Adrenal gland (tissue), 12 donors: ENCODE measurements around the gene NAT8L. TPM values are rescaled to one million over a fixed set of nuclear protein-coding genes. Genes with fewer than 3 reads are reported as not detected.

Experiments
- DNase-seq, 7 donors: peaks; one replicate each; pipeline ENCODE4 v3.0.0-alpha.2; 2019 to 2020
- H3K27ac ChIP-seq, 5 donors: fragments of 200-600 bp; sonication (generic) in 4 of 5; 1 replicate in 3 of 5; 2 replicates in 2 of 5; pipeline versions ENCODE4 v1.5.1 to v1.8.0; 2016 to 2020; ENCODE audit warnings: mild to moderate bottlenecking in 1 of 5
- H3K27me3 ChIP-seq: fragments of 200-600 bp; 2 replicates; pipeline ENCODE4 v1.8.0; 2021
- H3K36me3 ChIP-seq, 2 donors: fragments of 200-600 bp; replicated peaks in 1 of 2; 1 replicate in 1 of 2; 2 replicates in 1 of 2; pipeline versions ENCODE4 v1.5.1 to v1.8.0; 2018 to 2022
- H3K4me1 ChIP-seq, 2 donors: fragments of 200-600 bp; replicated peaks in 1 of 2; 1 replicate in 1 of 2; 2 replicates in 1 of 2; pipeline versions ENCODE4 v1.5.1 to v1.8.0; 2018 to 2021
- H3K4me3 ChIP-seq, 4 donors: fragments of 200-600 bp; sonication (generic) in 3 of 4; one replicate each; pipeline ENCODE4 v1.5.1; 2016 to 2018
- H3K9me3 ChIP-seq, 3 donors: fragments of 200-600 bp; sonication (generic) in 1 of 3; replicated peaks in 1 of 3; 1 replicate in 2 of 3; 2 replicates in 1 of 3; pipeline versions ENCODE4 v1.5.1 to v1.8.0; 2016 to 2021
- POLR2A ChIP-seq, 2 donors: fragments of 450-650 bp; IDR thresholded peaks; one replicate each; pipeline ENCODE4 v1.6.1; 2017; ENCODE audit warnings: antibody characterized with exemption in 2 of 2, mild to moderate bottlenecking in 2 of 2, moderate library complexity in 1 of 2
- whole genome bisulfite sequencing, 4 donors: extraction: QIAGEN DNeasy Blood & Tissue Kit in 2 of 4; methylation state at CpG; one replicate each; pipeline versions ENCODE4 v1.1.5 to v1.1.7; 2013 to 2017; 5-methylcytosine and 5-hydroxymethylcytosine counted together
- intact Hi-C, 2 donors: fragments of 100-400 bp; cut with DNase I; formaldehyde crosslinking; loops; one replicate each; pipeline versions ENCODE4 v1.14.1 to v1.15.0; 2022 to 2023
- polyA plus RNA-seq, 3 donors: library from polyadenylated mRNA; stranded (reverse); fragments of 200-250 nt in 2 of 3; fragments of 350-450 nt in 1 of 3; fragmentation: Illumina TruSeq in 1 of 3; extraction: RNeasy Lipid Tissue Mini Kit (QIAGEN cat#74804) in 1 of 3; gene quantifications; one replicate each; pipeline ENCODE4 v1.2.3, GENCODE V29; 2013 to 2014
- total RNA-seq, 9 donors: library from RNA; depleted of rRNA in 4 of 9; stranded (reverse); fragments of >200 nt in 4 of 9; fragments of 120-200 nt in 1 of 9; fragmentation: NEBNext Ultra II Directional in 1 of 9; extraction: Animal tissue kit (Norgen Biotek cat#: 25700) in 1 of 9; gene quantifications; one replicate each; pipeline versions ENCODE4 v1.1.0 to v1.2.4, GENCODE V29; 2013 to 2023
- TF ChIP-seq, protein P1 (sequence below), 6 experiments: fragments of 450-650 bp in 4 of 6; fragments of 200-600 bp in 2 of 6; sonication (generic) in 1 of 6; IDR thresholded peaks; 1 replicate in 5 of 6; 2 replicates in 1 of 6; pipeline versions ENCODE4 v1.5.1 to v1.8.0; 2016 to 2021; ENCODE audit warnings: antibody characterized with exemption in 6 of 6, mild to moderate bottlenecking in 2 of 6, moderate library complexity in 1 of 6
- donor health status: healthy with polysubstance abuse.
- donor health status: Bipolar disorder and iron deficiency.
- donor health status: DM: yes; HTN: yes; CAD: no.
- donor health status: DM: no; HTN: no; CAD: no.
- donor health status: DM: no; HTN: no; CAD: no.
- donor health status: DM: yes; HTN: yes; CAD: no.

The NAT8L gene
- total and polyA plus RNA-seq, 12 donors = 0.18 to 1.6 (median 0.49) TPM

DNA sequence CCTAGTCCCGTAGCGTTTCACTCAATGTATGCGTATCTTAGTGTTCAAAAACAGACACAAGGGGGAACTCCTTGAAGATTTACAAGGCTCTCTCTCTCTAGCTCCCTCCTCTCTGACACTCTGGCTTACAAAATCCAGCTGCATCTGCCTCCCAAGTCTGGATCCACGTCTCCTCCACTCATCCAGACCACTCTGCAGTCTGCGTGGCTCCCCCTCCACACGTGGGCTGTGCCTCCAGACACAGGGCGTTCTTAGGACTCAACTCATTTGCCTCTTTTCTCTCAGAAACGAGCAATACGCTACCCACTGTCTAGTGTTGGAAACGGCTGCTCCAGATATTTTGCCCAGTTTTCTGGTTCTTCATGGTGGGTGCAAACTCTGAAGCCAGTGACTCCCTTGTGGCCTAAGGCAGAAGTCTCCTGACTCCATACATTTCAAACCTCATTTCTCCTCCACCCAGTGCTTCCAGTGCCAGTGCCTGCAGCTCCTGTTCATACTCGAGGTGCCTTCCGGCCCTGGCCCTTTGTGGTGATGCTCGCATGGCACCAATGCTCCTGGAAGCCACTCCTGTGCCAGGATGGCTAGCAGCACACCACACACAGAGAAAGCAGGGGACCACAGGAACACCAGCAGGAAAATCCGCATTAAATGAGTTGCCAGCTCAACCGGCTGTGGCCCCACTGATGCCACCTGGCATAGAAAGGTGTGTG, 24.1 kb downstream of the NAT8L start:
- TF ChIP-seq, protein P1, sequence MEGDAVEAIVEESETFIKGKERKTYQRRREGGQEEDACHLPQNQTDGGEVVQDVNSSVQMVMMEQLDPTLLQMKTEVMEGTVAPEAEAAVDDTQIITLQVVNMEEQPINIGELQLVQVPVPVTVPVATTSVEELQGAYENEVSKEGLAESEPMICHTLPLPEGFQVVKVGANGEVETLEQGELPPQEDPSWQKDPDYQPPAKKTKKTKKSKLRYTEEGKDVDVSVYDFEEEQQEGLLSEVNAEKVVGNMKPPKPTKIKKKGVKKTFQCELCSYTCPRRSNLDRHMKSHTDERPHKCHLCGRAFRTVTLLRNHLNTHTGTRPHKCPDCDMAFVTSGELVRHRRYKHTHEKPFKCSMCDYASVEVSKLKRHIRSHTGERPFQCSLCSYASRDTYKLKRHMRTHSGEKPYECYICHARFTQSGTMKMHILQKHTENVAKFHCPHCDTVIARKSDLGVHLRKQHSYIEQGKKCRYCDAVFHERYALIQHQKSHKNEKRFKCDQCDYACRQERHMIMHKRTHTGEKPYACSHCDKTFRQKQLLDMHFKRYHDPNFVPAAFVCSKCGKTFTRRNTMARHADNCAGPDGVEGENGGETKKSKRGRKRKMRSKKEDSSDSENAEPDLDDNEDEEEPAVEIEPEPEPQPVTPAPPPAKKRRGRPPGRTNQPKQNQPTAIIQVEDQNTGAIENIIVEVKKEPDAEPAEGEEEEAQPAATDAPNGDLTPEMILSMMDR (IDR thresholded peaks at IDR 0.05) = no peak
- TF ChIP-seq POLR2A (IDR thresholded peaks at IDR 0.05) = no peak
- 89 to 90% (median 90%) methylated on average over 15 of the region's 15 CpGs for WGBS, 4 donors
- Histone ChIP-seq H3K9me3 (no peaks in the 10 kb centered on the region), H3K4me3 (no peak overlapping the region), H3K4me1 (no peaks in the 10 kb centered on the region), H3K36me3 (no peaks in the 10 kb centered on the region), H3K27me3 (no peaks in the 10 kb centered on the region), H3K27ac (no peak overlapping the region)
- intact Hi-C loops = no loop called here
- DNase-seq = peak in 1 of 7 donors; percentile 27

DNA sequence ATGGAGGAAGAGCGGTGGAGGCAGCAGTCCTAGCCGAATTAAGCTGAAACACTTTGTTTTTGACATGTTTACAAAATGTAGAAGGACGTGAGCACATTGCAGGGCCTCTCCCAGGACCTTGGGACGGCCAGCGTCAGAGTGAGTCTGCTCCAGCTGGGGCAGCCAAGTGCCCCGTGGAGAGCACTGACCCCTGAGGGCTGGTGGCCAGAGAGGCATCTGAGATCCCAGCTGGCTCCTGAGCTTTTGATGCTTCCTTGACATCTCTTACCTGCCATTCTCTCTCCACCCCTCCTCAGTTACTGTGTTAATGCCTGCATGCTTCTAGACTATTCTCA, 24.7 kb downstream of the NAT8L start:
- H3K36me3 ChIP-seq = no peaks in the 10 kb centered on the region
- WGBS, 4 donors = 55 to 73% (median 69%) methylated on average over 5 to 6 of the region's 6 CpGs
- no peaks in the 10 kb centered on the region for H3K9me3 ChIP-seq
- no peak overlapping the region for H3K4me3 ChIP-seq
- H3K27me3 ChIP-seq = no peaks in the 10 kb centered on the region
- no peaks in the 10 kb centered on the region for H3K4me1 ChIP-seq
- no peak overlapping the region for H3K27ac ChIP-seq
- DNase-seq = peak in 3 of 7 donors; percentile 45 to 64 (median 51)
- no peak for TF ChIP-seq POLR2A (IDR thresholded peaks at IDR 0.05)
- TF ChIP-seq, protein P1 (IDR thresholded peaks at IDR 0.05) = no peak
- intact Hi-C loops = no loop called here

DNA sequence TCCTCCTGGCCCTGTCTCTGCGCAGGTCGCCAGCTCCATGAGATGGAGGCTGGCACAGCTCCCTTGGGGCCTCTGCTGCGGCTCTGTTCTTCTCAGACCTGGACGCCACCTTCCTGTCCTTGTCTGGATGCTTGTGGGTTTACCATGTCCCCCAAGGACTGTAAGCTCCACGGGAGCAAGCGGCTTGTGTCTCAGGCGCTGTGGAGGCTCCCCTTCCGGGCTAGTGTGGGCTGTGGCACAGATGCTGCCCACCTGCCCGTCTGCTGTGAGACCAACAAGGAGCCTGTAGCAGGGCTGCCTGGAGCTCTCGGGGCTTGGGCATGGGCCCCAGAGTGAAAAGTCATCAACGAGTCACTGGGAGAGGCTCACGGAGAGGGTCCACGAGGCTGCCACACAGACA, 25.2 kb downstream of the NAT8L start:
- intact Hi-C loops = no loop called here
- Histone ChIP-seq H3K36me3 (no peaks in the 10 kb centered on the region), H3K4me1 (no peaks in the 10 kb centered on the region), H3K27ac (no peak overlapping the region), H3K4me3 (no peak overlapping the region), H3K9me3 (no peaks in the 10 kb centered on the region), H3K27me3 (no peaks in the 10 kb centered on the region)
- 91 to 100% (median 95%) methylated on average over 2 to 13 of the region's 13 CpGs for WGBS, 4 donors
- DNase-seq = peak in 1 of 7 donors; percentile 10
- no peak for TF ChIP-seq POLR2A (IDR thresholded peaks at IDR 0.05)
- TF ChIP-seq, protein P1 (IDR thresholded peaks at IDR 0.05) = no peak

DNA sequence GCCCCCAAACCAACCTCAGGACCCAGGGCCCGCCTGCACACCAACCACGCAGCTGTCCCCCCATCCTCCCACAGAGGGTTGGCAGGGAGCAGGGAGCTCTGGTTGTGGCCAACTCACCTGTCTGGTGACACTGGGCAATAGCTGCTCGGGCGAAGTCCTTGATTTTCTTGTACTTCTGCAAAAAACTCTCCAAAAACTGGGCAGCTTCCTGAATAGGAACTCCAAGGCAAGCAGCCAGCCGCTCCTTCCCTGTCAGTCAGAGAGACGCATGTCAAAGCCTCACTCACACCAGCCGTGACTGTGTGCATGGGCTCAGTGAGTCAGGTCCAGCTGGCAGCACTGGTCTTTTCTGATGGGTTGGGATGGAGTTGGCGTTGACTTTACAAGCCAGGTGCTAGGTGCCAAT, 26.4 kb downstream of the NAT8L start:
- Histone ChIP-seq H3K9me3 (no peaks in the 10 kb centered on the region), H3K27me3 (no peaks in the 10 kb centered on the region), H3K4me3 (no peak overlapping the region), H3K27ac (no peak overlapping the region), H3K4me1 (no peaks in the 10 kb centered on the region), H3K36me3 (no peaks in the 10 kb centered on the region)
- intact Hi-C loops = no loop called here
- WGBS, 4 donors = 83 to 98% (median 94%) methylated on average over 3 to 8 of the region's 8 CpGs
- TF ChIP-seq POLR2A (IDR thresholded peaks at IDR 0.05) = no peak
- TF ChIP-seq, protein P1 (IDR thresholded peaks at IDR 0.05) = no peak
- peak in 1 of 7 donors; percentile 18 for DNase-seq
